Mucosa of descending colon (tissue), 3 donors: ENCODE data around the gene MALRD1. TPM values are rescaled to one million over a fixed set of nuclear protein-coding genes. Genes with fewer than 3 reads are reported as not detected.

ENCODE experiments used
- ATAC-seq: fragments of 200-7000 bp; cut with Tn5 transposase; one replicate; pipeline ENCODE4 v1.9.1; 2020; ENCODE audit warnings: mild to moderate bottlenecking, moderate library complexity
- DNase-seq, 3 donors: peaks; one replicate each; pipeline ENCODE4 v3.0.0-alpha.2; 2020
- H3K36me3 ChIP-seq: fragments of 200-600 bp; one replicate; pipeline ENCODE4 v1.8.0; 2021; ENCODE audit warnings: low read depth, mild to moderate bottlenecking
- H3K4me1 ChIP-seq: fragments of 200-600 bp; one replicate; pipeline ENCODE4 v1.8.0; 2021; ENCODE audit warnings: low read depth, mild to moderate bottlenecking
- H3K4me3 ChIP-seq: fragments of 200-600 bp; one replicate; pipeline ENCODE4 v1.8.0; 2021; ENCODE audit warnings: mild to moderate bottlenecking
- H3K9me3 ChIP-seq: fragments of 200-600 bp; one replicate; pipeline ENCODE4 v1.8.0; 2021; ENCODE audit warnings: mild to moderate bottlenecking
- CTCF ChIP-seq: fragments of 200-600 bp; IDR thresholded peaks from one replicate; pipeline ENCODE4 v1.8.0; 2022; ENCODE audit warnings: antibody characterized with exemption, mild to moderate bottlenecking
- intact Hi-C, 2 donors: fragments of 100-400 bp; cut with DNase I in 1 of 2; cut with micrococcal nuclease in 1 of 2; formaldehyde crosslinking; loops; one replicate each; pipeline versions ENCODE4 v1.11.0 to v1.11.1; 2022; cut with DNase I, micrococcal nuclease
- total RNA-seq, 3 donors: library from RNA; stranded (reverse); fragmentation: NEBNext Ultra II Directional in 2 of 3; extraction: Animal tissue kit (Norgen Biotek cat#: 25700) in 2 of 3; gene quantifications; one replicate each; pipeline versions ENCODE4 v1.2.1 to v1.2.4, GENCODE V29; 2021 to 2023
- donor health status: DM: no; HTN: no; CAD: no; lungs with moderate emphysema.
- donor health status: DM: no; HTN: no; CAD: no.
- donor health status: DM: no; HTN: yes; CAD: no.

MALRD1 gene
- total RNA-seq, 3 donors from 2014 or later: 0.41 to 0.90 (median 0.60) TPM

DNA sequence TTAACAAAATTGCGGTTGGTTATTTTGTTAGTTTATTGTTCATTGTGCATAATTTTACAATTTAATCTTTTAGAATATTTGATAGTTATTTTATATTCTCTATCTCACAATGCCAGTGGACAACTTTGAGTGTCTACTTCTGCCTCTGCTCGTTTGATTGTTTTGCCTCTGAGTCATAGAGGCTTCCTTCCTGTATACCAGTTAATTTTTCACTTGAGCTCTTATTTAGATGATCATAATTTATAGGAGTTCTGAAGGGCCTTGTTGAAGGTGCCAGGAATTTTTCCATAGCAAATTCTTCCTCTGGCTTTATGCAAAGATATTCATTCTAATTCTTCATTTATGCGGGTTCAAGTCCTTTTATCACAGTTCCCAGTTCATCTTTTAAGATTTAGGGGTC is 5.2 kb upstream of the MALRD1 start:
- no peak for TF ChIP-seq CTCF
- ATAC-seq: peak; percentile 73
- no peaks in the 10 kb centered on the region for H3K9me3 ChIP-seq

DNA sequence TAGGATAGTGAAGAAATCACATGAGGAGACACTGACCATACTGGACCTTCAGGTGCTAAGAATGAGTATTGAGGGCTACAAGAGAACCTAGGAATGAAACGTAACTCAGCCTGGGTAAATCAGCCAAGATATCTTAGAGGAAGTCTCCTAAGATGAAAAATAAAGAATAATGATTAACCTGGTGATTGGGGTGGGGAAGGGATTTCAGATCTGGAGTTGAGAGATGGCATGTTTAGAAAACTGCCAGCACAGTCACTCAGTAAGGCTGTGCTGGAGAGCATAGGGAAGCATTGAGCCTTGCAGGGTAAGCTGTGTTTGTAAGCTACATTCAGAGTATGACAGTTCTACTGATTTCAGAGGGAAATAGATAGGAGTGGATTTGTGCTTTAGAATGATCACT is 1.9 kb upstream of the MALRD1 start:
- H3K4me3 ChIP-seq: no peak overlapping the region
- H3K36me3 ChIP-seq: no peaks in the 10 kb centered on the region
- ATAC-seq (peak; percentile 62), DNase-seq (no peak)
- TF ChIP-seq CTCF: no peak
- H3K4me1 ChIP-seq: no peaks in the 10 kb centered on the region
- intact Hi-C loops: no loop called here
- no peaks in the 10 kb centered on the region for H3K9me3 ChIP-seq

More for the DNA sequence above, 5.2 kb upstream of the MALRD1 start:
- DNase-seq: no peak
- Histone ChIP-seq H3K36me3 (no peaks in the 10 kb centered on the region), H3K4me3 (no peak overlapping the region), H3K4me1 (no peaks in the 10 kb centered on the region)
- intact Hi-C loops: no loop called here

GRCh38 chr10:19048891-19049290 is 290 bp downstream of the MALRD1 start:
- Histone ChIP-seq H3K4me3 (no peak overlapping the region), H3K36me3 (no peaks in the 10 kb centered on the region), H3K4me1 (no peaks in the 10 kb centered on the region), H3K9me3 (no peaks in the 10 kb centered on the region)
- peak; percentile 44 for ATAC-seq
- intact Hi-C loops: no loop called here
- DNase-seq: no peak
- no peak for TF ChIP-seq CTCF

GRCh38 chr10:19049567-19049966 is 966 bp downstream of the MALRD1 start:
- Histone ChIP-seq H3K4me1 (no peaks in the 10 kb centered on the region), H3K4me3 (no peak overlapping the region), H3K36me3 (no peaks in the 10 kb centered on the region), H3K9me3 (no peaks in the 10 kb centered on the region)
- DNase-seq (no peak), ATAC-seq (peak; percentile 39)
- no peak for TF ChIP-seq CTCF
- intact Hi-C loops: no loop called here

DNA sequence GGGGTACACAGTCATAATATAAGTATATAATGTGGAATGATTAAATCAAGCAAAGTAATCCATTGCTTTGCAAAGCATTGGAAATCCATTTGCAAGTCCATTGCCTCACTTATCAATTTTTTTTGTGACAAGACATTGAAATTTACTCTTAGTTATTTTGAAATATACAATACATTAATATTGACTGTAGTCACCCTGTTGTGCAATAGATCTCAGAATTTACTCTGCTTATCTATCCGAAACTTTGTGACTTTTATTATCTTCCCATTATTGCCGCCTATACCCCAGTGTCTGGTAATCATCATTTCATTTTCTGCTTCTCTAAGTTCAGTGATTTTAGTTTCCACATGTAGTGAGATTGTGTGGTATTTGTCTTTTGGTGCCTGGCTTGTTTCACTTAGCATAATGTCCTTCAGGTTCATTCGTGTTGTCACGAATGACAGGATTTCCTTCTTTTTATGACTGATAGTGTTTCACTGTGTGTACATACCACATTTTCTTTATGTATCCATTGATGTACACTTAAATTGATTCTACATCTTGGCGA is 5.8 kb downstream of the MALRD1 start:
- no peak for TF ChIP-seq CTCF
- no peak for DNase-seq
- Histone ChIP-seq H3K4me3 (no peak overlapping the region), H3K4me1 (peaks cover 4% of the 10 kb centered on the region), H3K36me3 (no peaks in the 10 kb centered on the region), H3K9me3 (no peaks in the 10 kb centered on the region)
- ATAC-seq: no peak
- intact Hi-C loops: no loop called here

DNA sequence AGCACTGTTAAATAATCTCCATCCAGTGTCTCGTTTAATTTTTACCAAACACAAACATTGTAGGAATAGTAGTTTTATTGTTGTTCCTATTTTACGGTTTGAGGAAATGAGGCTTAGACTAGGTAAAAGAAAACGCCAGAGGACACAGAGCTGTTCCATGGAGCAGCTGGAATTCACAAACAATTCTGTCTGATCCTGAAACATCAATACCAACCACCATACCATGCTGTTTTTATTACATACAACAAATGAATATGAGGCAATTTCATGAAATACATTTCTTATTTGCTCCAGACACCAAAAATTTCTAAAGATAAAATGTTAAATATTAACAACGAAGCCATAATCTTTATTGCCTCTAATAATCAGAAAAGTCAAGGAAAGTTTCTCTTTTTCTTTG is 9.4 kb downstream of the MALRD1 start:
- no peak for TF ChIP-seq CTCF
- Histone ChIP-seq H3K9me3 (no peaks in the 10 kb centered on the region), H3K4me1 (peaks cover 4% of the 10 kb centered on the region), H3K4me3 (no peak overlapping the region), H3K36me3 (no peaks in the 10 kb centered on the region)
- DNase-seq: no peak
- intact Hi-C loops: no loop called here
- peak; percentile 38 for ATAC-seq
